GM23338 (cell line): ENCODE results near the gene KCNK3. TPM values are rescaled to one million over a fixed set of nuclear protein-coding genes. Genes with fewer than 3 reads are reported as not detected.

Experiments used
- ATAC-seq: fragments of 200-7000 bp; cut with Tn5 transposase; 3 replicates; pipeline ENCODE4 v1.9.1; 2020
- DNase-seq: peaks from one replicate; pipeline ENCODE4 v3.0.0-alpha.2; 2015; ENCODE audit warnings: low spot score
- H2AFZ ChIP-seq: fragments of 200-600 bp; sonication (generic); 2 replicates; pipeline ENCODE4 v1.8.0; 2016; ENCODE audit warnings: antibody characterized with exemption, mild to moderate bottlenecking, moderate library complexity
- H3F3A ChIP-seq: fragments of 200-600 bp; sonication (generic); replicated peaks from 2 replicates; pipeline ENCODE4 v1.8.0; 2017; ENCODE audit warnings: antibody characterized with exemption, mixed run types, low read depth
- H3K27ac ChIP-seq: fragments of 200-600 bp; sonication (generic); 2 replicates; pipeline ENCODE4 v1.6.1; 2016; ENCODE audit warnings: low read depth
- H3K27me3 ChIP-seq: fragments of 200-600 bp; sonication (generic); 2 replicates; pipeline ENCODE4 v1.8.0; 2016; ENCODE audit warnings: mild to moderate bottlenecking, mixed run types, moderate library complexity; ENCODE audit not compliant: insufficient read depth
- H3K36me3 ChIP-seq: fragments of 200-600 bp; sonication (generic); 2 replicates; pipeline ENCODE4 v1.8.0; 2016; ENCODE audit warnings: mild to moderate bottlenecking; ENCODE audit not compliant: insufficient read depth
- H3K4me1 ChIP-seq: fragments of 200-600 bp; sonication (generic); 2 replicates; pipeline ENCODE4 v1.8.0; 2016; ENCODE audit warnings: mild to moderate bottlenecking, moderate library complexity; ENCODE audit not compliant: insufficient read depth
- H3K4me2 ChIP-seq: fragments of 200-600 bp; sonication (generic); 2 replicates; pipeline ENCODE4 v1.7.1; 2017; ENCODE audit warnings: mixed run types
- H3K4me3 ChIP-seq: fragments of 200-600 bp; sonication (generic); 2 replicates; pipeline ENCODE4 v1.6.1; 2016; ENCODE audit warnings: mixed run types
- H3K79me2 ChIP-seq: fragments of 200-600 bp; sonication (generic); replicated peaks from 2 replicates; pipeline ENCODE4 v1.8.0; 2017; ENCODE audit warnings: mild to moderate bottlenecking; ENCODE audit not compliant: insufficient read depth
- H3K9me2 ChIP-seq: fragments of 200-600 bp; sonication (generic); 2 replicates; pipeline ENCODE4 v1.8.0; 2017; ENCODE audit not compliant: insufficient read depth
- H4K20me1 ChIP-seq: fragments of 200-600 bp; sonication (generic); replicated peaks from 2 replicates; pipeline ENCODE4 v1.8.0; 2017; ENCODE audit warnings: mild to moderate bottlenecking; ENCODE audit not compliant: insufficient read depth
- H3K27ac Mint-ChIP-seq: 2 replicates; pipeline ENCODE4 v1.8.0; 2020; ENCODE audit warnings: inconsistent platforms, mild to moderate bottlenecking, moderate library complexity, mixed read lengths
- H3K27me3 Mint-ChIP-seq: 3 replicates; pipeline ENCODE4 v1.8.0; 2022; ENCODE audit warnings: low read depth, mild to moderate bottlenecking, moderate library complexity, mixed read lengths, inconsistent platforms; ENCODE audit not compliant: insufficient read depth, poor library complexity
- H3K36me3 Mint-ChIP-seq: 3 replicates; pipeline ENCODE4 v1.8.0; 2021; ENCODE audit warnings: low read depth, mild to moderate bottlenecking, inconsistent platforms, moderate library complexity, mixed read lengths
- H3K4me1 Mint-ChIP-seq: 3 replicates; pipeline ENCODE4 v1.8.0; 2020; ENCODE audit warnings: mild to moderate bottlenecking, inconsistent platforms, mixed read lengths
- H3K4me3 Mint-ChIP-seq: 3 replicates; pipeline ENCODE4 v1.8.0; 2021; ENCODE audit warnings: moderate library complexity, mild to moderate bottlenecking, inconsistent platforms, mixed read lengths
- H3K9me3 Mint-ChIP-seq: 3 replicates; pipeline ENCODE4 v1.8.0; 2020; ENCODE audit warnings: moderate library complexity, mild to moderate bottlenecking, inconsistent platforms, mixed read lengths
- CREB1 ChIP-seq: fragments of 250-450 bp; sonication (Bioruptor Pico); IDR thresholded peaks from 2 replicates; pipeline ENCODE4 v1.5.0; 2020; ENCODE audit warnings: low read depth, mild to moderate bottlenecking, moderate library complexity
- EZH2 ChIP-seq: fragments of 200-600 bp; sonication (generic); IDR thresholded peaks from one replicate; pipeline ENCODE4 v1.8.0; 2017; ENCODE audit warnings: antibody characterized with exemption, mild to moderate bottlenecking, low read depth; ENCODE audit not compliant: unreplicated experiment
- EZH2phosphoT487 ChIP-seq: fragments of 200-600 bp; sonication (generic); IDR thresholded peaks from one replicate; pipeline ENCODE4 v1.8.1; 2018; ENCODE audit warnings: antibody characterized with exemption; ENCODE audit not compliant: unreplicated experiment
- JUNB ChIP-seq: IDR thresholded peaks from one replicate; pipeline ENCODE4 v1.6.1; 2016; ENCODE audit warnings: antibody characterized with exemption; ENCODE audit not compliant: unreplicated experiment
- NANOG ChIP-seq: IDR thresholded peaks from 2 replicates; pipeline ENCODE4 v1.6.1; 2016; ENCODE audit warnings: antibody characterized with exemption, borderline replicate concordance
- POLR2AphosphoS5 ChIP-seq: IDR thresholded peaks from 2 replicates; pipeline ENCODE4 v1.6.1; 2016; ENCODE audit warnings: antibody characterized with exemption, low read depth
- STAT1 ChIP-seq: IDR thresholded peaks from one replicate; pipeline ENCODE4 v1.6.1; 2016; ENCODE audit warnings: antibody characterized with exemption; ENCODE audit not compliant: unreplicated experiment
- ZNF114 ChIP-seq: fragments of 250-450 bp; sonication (Bioruptor Pico); IDR thresholded peaks from 2 replicates; pipeline ENCODE4 v1.5.0; 2020; ENCODE audit warnings: mild to moderate bottlenecking, moderate library complexity
- ZNF331 ChIP-seq: fragments of 250-450 bp; sonication (Bioruptor Pico); IDR thresholded peaks from 2 replicates; pipeline ENCODE4 v1.5.0; 2020; ENCODE audit warnings: low read depth, mild to moderate bottlenecking, moderate library complexity
- polyA plus RNA-seq: library from polyadenylated mRNA; unstranded; fragments of >200 nt; fragmentation: Nextera tagmentation; extraction: Ambion mirVana; gene quantifications from 2 replicates; pipeline ENCODE4 v1.2.1, GENCODE V29; 2016
- total RNA-seq: library from RNA; depleted of rRNA; stranded (reverse); fragments of >200 nt; shearing (Covaris generic); gene quantifications from 2 replicates; pipeline ENCODE4 v1.2.3, GENCODE V29; 2014
- TF ChIP-seq, protein P1 (sequence below): fragments of 250-450 bp; sonication (Bioruptor Pico); IDR thresholded peaks from 2 replicates; pipeline ENCODE4 v1.5.0; 2020; ENCODE audit warnings: mild to moderate bottlenecking, moderate library complexity
- TF ChIP-seq, protein P2 (sequence below), 2 experiments: fragments of 200-600 bp in 1 of 2; sonication (generic) in 1 of 2; conservative IDR thresholded peaks; 2 replicates each; pipeline versions ENCODE4 v1.5.1 to v1.6.1; 2016 to 2017; ENCODE audit warnings: antibody characterized with exemption in 2 of 2, low read depth in 2 of 2, mild to moderate bottlenecking in 2 of 2, moderate library complexity in 1 of 2
- TF ChIP-seq, protein P3 (sequence below): IDR thresholded peaks from 2 replicates; pipeline ENCODE4 v1.6.1; 2016; ENCODE audit warnings: antibody characterized with exemption
- TF ChIP-seq, protein P4 (sequence below): IDR thresholded peaks from one replicate; pipeline ENCODE4 v1.6.1; 2018; ENCODE audit warnings: antibody characterized with exemption; ENCODE audit not compliant: unreplicated experiment

The KCNK3 gene
- total and polyA plus RNA-seq, 2 experiments from 2014 or later, result not detected

DNA sequence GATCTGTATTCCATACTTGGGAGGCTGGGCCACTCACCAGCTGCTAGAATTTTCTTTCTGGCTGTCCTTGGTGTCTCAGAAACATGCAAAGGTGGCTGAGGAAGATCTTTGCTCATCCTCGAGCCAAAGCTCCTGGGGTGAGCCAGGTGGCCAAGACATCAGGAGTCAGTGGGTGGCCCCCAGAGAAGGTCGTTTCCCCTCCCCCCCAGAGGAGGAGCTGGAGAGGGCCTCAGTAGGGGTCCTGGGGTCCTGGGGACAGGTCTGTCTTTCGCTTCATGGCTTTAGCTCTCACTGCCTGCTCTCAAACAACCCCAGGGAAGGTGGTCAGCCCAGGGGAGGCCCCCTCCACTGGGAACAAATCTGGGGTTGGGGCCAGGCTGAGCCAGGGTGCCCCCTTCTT is 13.6 kb downstream of the KCNK3 start:
- H3K79me2 ChIP-seq, result no peaks in the 10 kb centered on the region
- H4K20me1 ChIP-seq, result no peaks in the 10 kb centered on the region
- no peak for ATAC-seq
- Mint-ChIP-seq H3K27ac (no peak overlapping the region), H3K36me3 (no peaks in the 10 kb centered on the region), H3K4me3 (no peak overlapping the region), H3K4me1 (peaks cover 5% of the 10 kb centered on the region), H3K27me3 (peaks cover 4% of the 10 kb centered on the region), H3K9me3 (no peaks in the 10 kb centered on the region)
- H3K4me1 ChIP-seq, result no peaks in the 10 kb centered on the region
- no peaks in the 10 kb centered on the region for H3K9me2 ChIP-seq
- no peaks in the 10 kb centered on the region for H3F3A ChIP-seq
- H3K27ac ChIP-seq, result no peak overlapping the region
- no peak overlapping the region for H3K4me3 ChIP-seq
- H3K4me2 ChIP-seq, result no peak overlapping the region
- H2AFZ ChIP-seq, result no peak overlapping the region
- no peak for DNase-seq
- no peaks in the 10 kb centered on the region for H3K36me3 ChIP-seq
- TF ChIP-seq, protein P1, sequence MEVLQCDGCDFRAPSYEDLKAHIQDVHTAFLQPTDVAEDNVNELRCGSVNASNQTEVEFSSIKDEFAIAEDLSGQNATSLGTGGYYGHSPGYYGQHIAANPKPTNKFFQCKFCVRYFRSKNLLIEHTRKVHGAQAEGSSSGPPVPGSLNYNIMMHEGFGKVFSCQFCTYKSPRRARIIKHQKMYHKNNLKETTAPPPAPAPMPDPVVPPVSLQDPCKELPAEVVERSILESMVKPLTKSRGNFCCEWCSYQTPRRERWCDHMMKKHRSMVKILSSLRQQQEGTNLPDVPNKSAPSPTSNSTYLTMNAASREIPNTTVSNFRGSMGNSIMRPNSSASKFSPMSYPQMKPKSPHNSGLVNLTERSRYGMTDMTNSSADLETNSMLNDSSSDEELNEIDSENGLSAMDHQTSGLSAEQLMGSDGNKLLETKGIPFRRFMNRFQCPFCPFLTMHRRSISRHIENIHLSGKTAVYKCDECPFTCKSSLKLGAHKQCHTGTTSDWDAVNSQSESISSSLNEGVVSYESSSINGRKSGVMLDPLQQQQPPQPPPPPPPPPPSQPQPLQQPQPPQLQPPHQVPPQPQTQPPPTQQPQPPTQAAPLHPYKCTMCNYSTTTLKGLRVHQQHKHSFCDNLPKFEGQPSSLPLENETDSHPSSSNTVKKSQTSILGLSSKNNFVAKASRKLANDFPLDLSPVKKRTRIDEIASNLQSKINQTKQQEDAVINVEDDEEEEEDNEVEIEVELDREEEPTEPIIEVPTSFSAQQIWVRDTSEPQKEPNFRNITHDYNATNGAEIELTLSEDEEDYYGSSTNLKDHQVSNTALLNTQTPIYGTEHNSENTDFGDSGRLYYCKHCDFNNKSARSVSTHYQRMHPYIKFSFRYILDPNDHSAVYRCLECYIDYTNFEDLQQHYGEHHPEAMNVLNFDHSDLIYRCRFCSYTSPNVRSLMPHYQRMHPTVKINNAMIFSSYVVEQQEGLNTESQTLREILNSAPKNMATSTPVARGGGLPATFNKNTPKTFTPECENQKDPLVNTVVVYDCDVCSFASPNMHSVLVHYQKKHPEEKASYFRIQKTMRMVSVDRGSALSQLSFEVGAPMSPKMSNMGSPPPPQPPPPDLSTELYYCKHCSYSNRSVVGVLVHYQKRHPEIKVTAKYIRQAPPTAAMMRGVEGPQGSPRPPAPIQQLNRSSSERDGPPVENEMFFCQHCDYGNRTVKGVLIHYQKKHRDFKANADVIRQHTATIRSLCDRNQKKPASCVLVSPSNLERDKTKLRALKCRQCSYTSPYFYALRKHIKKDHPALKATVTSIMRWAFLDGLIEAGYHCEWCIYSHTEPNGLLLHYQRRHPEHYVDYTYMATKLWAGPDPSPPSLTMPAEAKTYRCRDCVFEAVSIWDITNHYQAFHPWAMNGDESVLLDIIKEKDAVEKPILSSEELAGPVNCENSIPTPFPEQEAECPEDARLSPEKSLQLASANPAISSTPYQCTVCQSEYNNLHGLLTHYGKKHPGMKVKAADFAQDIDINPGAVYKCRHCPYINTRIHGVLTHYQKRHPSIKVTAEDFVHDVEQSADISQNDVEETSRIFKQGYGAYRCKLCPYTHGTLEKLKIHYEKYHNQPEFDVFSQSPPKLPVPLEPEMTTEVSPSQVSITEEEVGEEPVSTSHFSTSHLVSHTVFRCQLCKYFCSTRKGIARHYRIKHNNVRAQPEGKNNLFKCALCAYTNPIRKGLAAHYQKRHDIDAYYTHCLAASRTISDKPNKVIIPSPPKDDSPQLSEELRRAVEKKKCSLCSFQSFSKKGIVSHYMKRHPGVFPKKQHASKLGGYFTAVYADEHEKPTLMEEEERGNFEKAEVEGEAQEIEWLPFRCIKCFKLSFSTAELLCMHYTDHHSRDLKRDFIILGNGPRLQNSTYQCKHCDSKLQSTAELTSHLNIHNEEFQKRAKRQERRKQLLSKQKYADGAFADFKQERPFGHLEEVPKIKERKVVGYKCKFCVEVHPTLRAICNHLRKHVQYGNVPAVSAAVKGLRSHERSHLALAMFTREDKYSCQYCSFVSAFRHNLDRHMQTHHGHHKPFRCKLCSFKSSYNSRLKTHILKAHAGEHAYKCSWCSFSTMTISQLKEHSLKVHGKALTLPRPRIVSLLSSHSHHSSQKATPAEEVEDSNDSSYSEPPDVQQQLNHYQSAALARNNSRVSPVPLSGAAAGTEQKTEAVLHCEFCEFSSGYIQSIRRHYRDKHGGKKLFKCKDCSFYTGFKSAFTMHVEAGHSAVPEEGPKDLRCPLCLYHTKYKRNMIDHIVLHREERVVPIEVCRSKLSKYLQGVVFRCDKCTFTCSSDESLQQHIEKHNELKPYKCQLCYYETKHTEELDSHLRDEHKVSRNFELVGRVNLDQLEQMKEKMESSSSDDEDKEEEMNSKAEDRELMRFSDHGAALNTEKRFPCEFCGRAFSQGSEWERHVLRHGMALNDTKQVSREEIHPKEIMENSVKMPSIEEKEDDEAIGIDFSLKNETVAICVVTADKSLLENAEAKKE (CRISPR knock-in tag), result no peak
- TF ChIP-seq, protein P2, sequence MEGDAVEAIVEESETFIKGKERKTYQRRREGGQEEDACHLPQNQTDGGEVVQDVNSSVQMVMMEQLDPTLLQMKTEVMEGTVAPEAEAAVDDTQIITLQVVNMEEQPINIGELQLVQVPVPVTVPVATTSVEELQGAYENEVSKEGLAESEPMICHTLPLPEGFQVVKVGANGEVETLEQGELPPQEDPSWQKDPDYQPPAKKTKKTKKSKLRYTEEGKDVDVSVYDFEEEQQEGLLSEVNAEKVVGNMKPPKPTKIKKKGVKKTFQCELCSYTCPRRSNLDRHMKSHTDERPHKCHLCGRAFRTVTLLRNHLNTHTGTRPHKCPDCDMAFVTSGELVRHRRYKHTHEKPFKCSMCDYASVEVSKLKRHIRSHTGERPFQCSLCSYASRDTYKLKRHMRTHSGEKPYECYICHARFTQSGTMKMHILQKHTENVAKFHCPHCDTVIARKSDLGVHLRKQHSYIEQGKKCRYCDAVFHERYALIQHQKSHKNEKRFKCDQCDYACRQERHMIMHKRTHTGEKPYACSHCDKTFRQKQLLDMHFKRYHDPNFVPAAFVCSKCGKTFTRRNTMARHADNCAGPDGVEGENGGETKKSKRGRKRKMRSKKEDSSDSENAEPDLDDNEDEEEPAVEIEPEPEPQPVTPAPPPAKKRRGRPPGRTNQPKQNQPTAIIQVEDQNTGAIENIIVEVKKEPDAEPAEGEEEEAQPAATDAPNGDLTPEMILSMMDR (conservative IDR thresholded peaks at IDR 0.05; ENCODE audit: low read depth in 2 of 2), result no peak
- TF ChIP-seq POLR2AphosphoS5 (no peak), CREB1 (CRISPR knock-in tag) (no peak), EZH2 (no peak), JUNB (no peak), EZH2phosphoT487 (no peak), STAT1 (no peak), ZNF114 (CRISPR knock-in tag) (no peak), ZNF331 (CRISPR knock-in tag) (no peak), NANOG (no peak)
- TF ChIP-seq, protein P3, sequence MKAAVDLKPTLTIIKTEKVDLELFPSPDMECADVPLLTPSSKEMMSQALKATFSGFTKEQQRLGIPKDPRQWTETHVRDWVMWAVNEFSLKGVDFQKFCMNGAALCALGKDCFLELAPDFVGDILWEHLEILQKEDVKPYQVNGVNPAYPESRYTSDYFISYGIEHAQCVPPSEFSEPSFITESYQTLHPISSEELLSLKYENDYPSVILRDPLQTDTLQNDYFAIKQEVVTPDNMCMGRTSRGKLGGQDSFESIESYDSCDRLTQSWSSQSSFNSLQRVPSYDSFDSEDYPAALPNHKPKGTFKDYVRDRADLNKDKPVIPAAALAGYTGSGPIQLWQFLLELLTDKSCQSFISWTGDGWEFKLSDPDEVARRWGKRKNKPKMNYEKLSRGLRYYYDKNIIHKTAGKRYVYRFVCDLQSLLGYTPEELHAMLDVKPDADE, result no peak
- TF ChIP-seq, protein P4, sequence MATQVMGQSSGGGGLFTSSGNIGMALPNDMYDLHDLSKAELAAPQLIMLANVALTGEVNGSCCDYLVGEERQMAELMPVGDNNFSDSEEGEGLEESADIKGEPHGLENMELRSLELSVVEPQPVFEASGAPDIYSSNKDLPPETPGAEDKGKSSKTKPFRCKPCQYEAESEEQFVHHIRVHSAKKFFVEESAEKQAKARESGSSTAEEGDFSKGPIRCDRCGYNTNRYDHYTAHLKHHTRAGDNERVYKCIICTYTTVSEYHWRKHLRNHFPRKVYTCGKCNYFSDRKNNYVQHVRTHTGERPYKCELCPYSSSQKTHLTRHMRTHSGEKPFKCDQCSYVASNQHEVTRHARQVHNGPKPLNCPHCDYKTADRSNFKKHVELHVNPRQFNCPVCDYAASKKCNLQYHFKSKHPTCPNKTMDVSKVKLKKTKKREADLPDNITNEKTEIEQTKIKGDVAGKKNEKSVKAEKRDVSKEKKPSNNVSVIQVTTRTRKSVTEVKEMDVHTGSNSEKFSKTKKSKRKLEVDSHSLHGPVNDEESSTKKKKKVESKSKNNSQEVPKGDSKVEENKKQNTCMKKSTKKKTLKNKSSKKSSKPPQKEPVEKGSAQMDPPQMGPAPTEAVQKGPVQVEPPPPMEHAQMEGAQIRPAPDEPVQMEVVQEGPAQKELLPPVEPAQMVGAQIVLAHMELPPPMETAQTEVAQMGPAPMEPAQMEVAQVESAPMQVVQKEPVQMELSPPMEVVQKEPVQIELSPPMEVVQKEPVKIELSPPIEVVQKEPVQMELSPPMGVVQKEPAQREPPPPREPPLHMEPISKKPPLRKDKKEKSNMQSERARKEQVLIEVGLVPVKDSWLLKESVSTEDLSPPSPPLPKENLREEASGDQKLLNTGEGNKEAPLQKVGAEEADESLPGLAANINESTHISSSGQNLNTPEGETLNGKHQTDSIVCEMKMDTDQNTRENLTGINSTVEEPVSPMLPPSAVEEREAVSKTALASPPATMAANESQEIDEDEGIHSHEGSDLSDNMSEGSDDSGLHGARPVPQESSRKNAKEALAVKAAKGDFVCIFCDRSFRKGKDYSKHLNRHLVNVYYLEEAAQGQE, result no peak
- no peaks in the 10 kb centered on the region for H3K27me3 ChIP-seq
